ENCODE results near the gene LDAH.
A peak's percentile ranks its signal among the peaks of the same experiment; 100 is the strongest.

The LDAH gene

DNA sequence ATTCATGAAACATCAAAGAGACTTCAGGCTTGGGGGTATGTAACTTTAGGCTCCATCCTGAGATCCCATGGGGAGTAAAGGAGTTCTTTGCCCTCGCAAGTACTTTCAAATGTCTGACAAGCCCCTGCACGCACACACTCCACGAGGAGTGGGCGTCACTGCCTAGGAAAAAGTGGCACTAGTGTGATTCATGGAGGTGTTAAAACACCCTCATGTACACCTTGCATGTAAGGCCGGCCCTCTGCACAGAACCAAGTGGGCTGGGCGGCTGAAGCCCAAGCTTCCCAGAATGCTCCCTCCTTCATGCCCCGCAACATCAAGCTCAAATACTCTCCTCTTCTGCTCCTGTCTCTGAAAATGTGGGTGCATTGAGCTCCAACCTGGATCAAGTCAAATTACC, 179.8 kb downstream of the LDAH start:
- ATAC-seq = no peak
- TF ChIP-seq ZNF8 (CRISPR knock-in tag; IDR thresholded peaks at IDR 0.05) = no peak
- no peak for TF ChIP-seq ZNF70 (CRISPR knock-in tag; IDR thresholded peaks at IDR 0.05)
- TF ChIP-seq, protein P1, sequence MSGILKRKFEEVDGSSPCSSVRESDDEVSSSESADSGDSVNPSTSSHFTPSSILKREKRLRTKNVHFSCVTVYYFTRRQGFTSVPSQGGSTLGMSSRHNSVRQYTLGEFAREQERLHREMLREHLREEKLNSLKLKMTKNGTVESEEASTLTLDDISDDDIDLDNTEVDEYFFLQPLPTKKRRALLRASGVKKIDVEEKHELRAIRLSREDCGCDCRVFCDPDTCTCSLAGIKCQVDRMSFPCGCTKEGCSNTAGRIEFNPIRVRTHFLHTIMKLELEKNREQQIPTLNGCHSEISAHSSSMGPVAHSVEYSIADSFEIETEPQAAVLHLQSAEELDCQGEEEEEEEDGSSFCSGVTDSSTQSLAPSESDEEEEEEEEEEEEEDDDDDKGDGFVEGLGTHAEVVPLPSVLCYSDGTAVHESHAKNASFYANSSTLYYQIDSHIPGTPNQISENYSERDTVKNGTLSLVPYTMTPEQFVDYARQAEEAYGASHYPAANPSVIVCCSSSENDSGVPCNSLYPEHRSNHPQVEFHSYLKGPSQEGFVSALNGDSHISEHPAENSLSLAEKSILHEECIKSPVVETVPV (CRISPR knock-in tag; IDR thresholded peaks at IDR 0.05) = no peak
- TF ChIP-seq, protein P2, sequence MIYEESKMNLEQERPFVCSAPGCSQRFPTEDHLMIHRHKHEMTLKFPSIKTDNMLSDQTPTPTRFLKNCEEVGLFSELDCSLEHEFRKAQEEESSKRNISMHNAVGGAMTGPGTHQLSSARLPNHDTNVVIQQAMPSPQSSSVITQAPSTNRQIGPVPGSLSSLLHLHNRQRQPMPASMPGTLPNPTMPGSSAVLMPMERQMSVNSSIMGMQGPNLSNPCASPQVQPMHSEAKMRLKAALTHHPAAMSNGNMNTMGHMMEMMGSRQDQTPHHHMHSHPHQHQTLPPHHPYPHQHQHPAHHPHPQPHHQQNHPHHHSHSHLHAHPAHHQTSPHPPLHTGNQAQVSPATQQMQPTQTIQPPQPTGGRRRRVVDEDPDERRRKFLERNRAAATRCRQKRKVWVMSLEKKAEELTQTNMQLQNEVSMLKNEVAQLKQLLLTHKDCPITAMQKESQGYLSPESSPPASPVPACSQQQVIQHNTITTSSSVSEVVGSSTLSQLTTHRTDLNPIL (CRISPR knock-in tag; IDR thresholded peaks at IDR 0.05; ENCODE audit: low read depth) = no peak
- no peak for TF ChIP-seq ZNF565 (CRISPR knock-in tag; conservative IDR thresholded peaks at IDR 0.05; ENCODE audit: low read depth)
- TF ChIP-seq, protein P3, sequence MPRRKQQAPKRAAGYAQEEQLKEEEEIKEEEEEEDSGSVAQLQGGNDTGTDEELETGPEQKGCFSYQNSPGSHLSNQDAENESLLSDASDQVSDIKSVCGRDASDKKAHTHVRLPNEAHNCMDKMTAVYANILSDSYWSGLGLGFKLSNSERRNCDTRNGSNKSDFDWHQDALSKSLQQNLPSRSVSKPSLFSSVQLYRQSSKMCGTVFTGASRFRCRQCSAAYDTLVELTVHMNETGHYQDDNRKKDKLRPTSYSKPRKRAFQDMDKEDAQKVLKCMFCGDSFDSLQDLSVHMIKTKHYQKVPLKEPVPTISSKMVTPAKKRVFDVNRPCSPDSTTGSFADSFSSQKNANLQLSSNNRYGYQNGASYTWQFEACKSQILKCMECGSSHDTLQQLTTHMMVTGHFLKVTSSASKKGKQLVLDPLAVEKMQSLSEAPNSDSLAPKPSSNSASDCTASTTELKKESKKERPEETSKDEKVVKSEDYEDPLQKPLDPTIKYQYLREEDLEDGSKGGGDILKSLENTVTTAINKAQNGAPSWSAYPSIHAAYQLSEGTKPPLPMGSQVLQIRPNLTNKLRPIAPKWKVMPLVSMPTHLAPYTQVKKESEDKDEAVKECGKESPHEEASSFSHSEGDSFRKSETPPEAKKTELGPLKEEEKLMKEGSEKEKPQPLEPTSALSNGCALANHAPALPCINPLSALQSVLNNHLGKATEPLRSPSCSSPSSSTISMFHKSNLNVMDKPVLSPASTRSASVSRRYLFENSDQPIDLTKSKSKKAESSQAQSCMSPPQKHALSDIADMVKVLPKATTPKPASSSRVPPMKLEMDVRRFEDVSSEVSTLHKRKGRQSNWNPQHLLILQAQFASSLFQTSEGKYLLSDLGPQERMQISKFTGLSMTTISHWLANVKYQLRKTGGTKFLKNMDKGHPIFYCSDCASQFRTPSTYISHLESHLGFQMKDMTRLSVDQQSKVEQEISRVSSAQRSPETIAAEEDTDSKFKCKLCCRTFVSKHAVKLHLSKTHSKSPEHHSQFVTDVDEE (CRISPR knock-in tag; IDR thresholded peaks at IDR 0.05) = no peak
- TF ChIP-seq, protein P4, sequence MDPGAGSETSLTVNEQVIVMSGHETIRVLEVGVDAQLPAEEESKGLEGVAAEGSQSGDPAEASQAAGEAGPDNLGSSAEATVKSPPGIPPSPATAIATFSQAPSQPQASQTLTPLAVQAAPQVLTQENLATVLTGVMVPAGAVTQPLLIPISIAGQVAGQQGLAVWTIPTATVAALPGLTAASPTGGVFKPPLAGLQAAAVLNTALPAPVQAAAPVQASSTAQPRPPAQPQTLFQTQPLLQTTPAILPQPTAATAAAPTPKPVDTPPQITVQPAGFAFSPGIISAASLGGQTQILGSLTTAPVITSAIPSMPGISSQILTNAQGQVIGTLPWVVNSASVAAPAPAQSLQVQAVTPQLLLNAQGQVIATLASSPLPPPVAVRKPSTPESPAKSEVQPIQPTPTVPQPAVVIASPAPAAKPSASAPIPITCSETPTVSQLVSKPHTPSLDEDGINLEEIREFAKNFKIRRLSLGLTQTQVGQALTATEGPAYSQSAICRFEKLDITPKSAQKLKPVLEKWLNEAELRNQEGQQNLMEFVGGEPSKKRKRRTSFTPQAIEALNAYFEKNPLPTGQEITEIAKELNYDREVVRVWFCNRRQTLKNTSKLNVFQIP (CRISPR knock-in tag; IDR thresholded peaks at IDR 0.05; ENCODE audit: borderline replicate concordance, low read depth) = no peak
- no peak for TF ChIP-seq ISL1 (CRISPR knock-in tag; IDR thresholded peaks at IDR 0.05)
- no peak for TF ChIP-seq TOX (CRISPR knock-in tag; IDR thresholded peaks at IDR 0.05; ENCODE audit: borderline replicate concordance)
- TF ChIP-seq ESRRG (CRISPR knock-in tag; IDR thresholded peaks at IDR 0.05) = no peak
- TF ChIP-seq ZFP3 (CRISPR knock-in tag; IDR thresholded peaks at IDR 0.05) = no peak
- no peak for TF ChIP-seq ZC3H10 (CRISPR knock-in tag; IDR thresholded peaks at IDR 0.05)
- no peak for TF ChIP-seq ZFP30 (CRISPR knock-in tag; IDR thresholded peaks at IDR 0.05)
- TF ChIP-seq RARB (CRISPR knock-in tag; IDR thresholded peaks at IDR 0.05) = no peak
- no peak for TF ChIP-seq GLIS3 (CRISPR knock-in tag; IDR thresholded peaks at IDR 0.05)
- no peak for TF ChIP-seq SNAI2 (CRISPR knock-in tag; IDR thresholded peaks at IDR 0.05)
- no peak for TF ChIP-seq OSR1 (CRISPR knock-in tag; IDR thresholded peaks at IDR 0.05)

DNA sequence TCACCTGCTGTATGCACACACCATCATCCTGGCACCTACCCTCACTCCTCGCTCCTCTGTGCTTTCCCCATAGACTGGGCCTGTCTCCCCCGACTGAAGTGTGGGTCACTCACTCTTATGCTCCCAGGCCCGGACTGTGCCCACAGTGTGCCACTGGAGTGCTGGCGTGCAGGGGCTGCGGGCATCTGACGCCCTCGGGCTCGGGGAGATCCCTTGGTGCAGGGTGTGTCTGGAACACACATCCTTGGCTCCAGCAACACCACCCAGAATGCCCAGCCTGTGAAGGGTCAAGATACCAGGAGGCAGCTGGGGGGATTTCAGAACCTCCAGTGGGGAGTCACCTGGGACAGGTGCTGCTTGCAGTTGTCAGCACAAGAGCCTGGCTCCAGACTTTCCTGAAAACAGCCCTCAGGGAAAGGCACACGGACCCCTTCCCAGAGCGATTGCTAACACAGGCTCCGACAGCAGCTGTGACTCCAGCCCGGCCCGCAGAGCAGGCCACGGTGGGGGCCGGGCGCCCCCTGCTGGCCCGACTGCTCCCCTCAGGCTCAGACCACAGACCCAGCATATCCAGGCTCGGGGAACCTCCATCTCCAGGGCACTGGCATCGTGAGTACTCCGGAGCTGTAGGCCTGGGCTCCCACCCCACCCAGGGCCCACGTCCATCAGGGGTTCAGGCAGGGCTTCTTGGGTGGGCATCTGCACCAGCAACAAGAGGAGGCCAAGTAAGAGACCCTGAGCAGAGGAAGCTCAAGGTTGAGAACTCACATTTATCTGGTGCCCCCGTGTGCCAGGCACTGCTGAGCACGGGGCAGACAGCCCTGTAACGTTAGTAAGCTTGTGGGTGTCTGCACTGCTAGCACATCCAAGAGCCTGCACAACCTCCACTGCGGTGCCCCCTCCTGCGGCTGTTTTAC, 180.6 kb downstream of the LDAH start:
- peak; percentile 99 for ATAC-seq
- TF ChIP-seq, protein P2 (CRISPR knock-in tag; IDR thresholded peaks at IDR 0.05; ENCODE audit: low read depth) = no peak
- no peak for TF ChIP-seq ISL1 (CRISPR knock-in tag; IDR thresholded peaks at IDR 0.05)
- TF ChIP-seq GLIS3 (CRISPR knock-in tag; IDR thresholded peaks at IDR 0.05) = no peak
- no peak for TF ChIP-seq OSR1 (CRISPR knock-in tag; IDR thresholded peaks at IDR 0.05)
- TF ChIP-seq, protein P5, sequence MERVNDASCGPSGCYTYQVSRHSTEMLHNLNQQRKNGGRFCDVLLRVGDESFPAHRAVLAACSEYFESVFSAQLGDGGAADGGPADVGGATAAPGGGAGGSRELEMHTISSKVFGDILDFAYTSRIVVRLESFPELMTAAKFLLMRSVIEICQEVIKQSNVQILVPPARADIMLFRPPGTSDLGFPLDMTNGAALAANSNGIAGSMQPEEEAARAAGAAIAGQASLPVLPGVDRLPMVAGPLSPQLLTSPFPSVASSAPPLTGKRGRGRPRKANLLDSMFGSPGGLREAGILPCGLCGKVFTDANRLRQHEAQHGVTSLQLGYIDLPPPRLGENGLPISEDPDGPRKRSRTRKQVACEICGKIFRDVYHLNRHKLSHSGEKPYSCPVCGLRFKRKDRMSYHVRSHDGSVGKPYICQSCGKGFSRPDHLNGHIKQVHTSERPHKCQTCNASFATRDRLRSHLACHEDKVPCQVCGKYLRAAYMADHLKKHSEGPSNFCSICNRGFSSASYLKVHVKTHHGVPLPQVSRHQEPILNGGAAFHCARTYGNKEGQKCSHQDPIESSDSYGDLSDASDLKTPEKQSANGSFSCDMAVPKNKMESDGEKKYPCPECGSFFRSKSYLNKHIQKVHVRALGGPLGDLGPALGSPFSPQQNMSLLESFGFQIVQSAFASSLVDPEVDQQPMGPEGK (CRISPR knock-in tag; IDR thresholded peaks at IDR 0.05; ENCODE audit: borderline replicate concordance) = no peak
- no peak for TF ChIP-seq BACH2 (CRISPR knock-in tag; IDR thresholded peaks at IDR 0.05; ENCODE audit: borderline replicate concordance)
- no peak for TF ChIP-seq TCF4 (CRISPR knock-in tag; IDR thresholded peaks at IDR 0.05; ENCODE audit: borderline replicate concordance)
- TF ChIP-seq TOX (CRISPR knock-in tag; IDR thresholded peaks at IDR 0.05; ENCODE audit: borderline replicate concordance) = no peak
- TF ChIP-seq PPARA (CRISPR knock-in tag; IDR thresholded peaks at IDR 0.05; ENCODE audit: borderline replicate concordance) = no peak

Data from SK-N-SH treated with all-trans-retinoic acid at 6 μM for 48 hours (cell line).